Measurements from ENCODE around the gene ATP8A2.

DNA sequence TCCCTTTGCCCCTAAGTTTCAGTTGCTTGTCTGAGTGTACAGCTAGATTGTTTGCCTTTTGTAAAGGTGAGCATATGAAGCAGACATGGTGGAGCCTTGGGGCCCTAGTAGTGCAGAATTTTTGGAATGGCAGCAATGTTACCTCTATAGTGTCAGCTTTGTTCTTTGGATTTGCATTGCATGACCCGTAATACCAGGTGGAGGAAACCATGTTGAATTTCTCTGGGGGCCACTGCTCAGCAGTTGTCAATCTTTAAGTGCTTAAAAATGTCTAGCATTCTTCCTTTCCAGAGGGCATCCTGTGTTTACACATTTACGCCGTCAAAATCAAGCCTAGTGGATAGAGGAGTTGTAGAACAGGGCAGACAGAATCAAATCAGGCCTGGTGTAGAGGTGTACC lies 303.3 kb downstream of the ATP8A2 start:
- no peak for TF ChIP-seq POLR2A (IDR thresholded peaks at IDR 0.05)
- TF ChIP-seq, protein P1, sequence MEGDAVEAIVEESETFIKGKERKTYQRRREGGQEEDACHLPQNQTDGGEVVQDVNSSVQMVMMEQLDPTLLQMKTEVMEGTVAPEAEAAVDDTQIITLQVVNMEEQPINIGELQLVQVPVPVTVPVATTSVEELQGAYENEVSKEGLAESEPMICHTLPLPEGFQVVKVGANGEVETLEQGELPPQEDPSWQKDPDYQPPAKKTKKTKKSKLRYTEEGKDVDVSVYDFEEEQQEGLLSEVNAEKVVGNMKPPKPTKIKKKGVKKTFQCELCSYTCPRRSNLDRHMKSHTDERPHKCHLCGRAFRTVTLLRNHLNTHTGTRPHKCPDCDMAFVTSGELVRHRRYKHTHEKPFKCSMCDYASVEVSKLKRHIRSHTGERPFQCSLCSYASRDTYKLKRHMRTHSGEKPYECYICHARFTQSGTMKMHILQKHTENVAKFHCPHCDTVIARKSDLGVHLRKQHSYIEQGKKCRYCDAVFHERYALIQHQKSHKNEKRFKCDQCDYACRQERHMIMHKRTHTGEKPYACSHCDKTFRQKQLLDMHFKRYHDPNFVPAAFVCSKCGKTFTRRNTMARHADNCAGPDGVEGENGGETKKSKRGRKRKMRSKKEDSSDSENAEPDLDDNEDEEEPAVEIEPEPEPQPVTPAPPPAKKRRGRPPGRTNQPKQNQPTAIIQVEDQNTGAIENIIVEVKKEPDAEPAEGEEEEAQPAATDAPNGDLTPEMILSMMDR (IDR thresholded peaks at IDR 0.05): no peak
- no peak for TF ChIP-seq POLR2AphosphoS5 (IDR thresholded peaks at IDR 0.05)
- no peak for TF ChIP-seq EP300 (IDR thresholded peaks at IDR 0.05)
